OCI-LY3 (cell line): Measurements from ENCODE around the gene IFI35.

ENCODE experiments used
- H2AFZ ChIP-seq: fragments of 200-600, 300-600 bp; shearing (Covaris generic); 2 replicates; pipeline ENCODE4 v1.6.0; 2014; ENCODE audit warnings: antibody characterized with exemption, low read depth, low read length
- H3K27ac ChIP-seq: fragments of 200-600, 300-600 bp; sonication (generic); 2 replicates; pipeline ENCODE4 v1.5.1; 2014; ENCODE audit warnings: mild to moderate bottlenecking, low read length, moderate library complexity, mixed read lengths
- H3K27me3 ChIP-seq: fragments of 200-600, 300-600 bp; sonication (generic); 2 replicates; pipeline ENCODE4 v1.6.1; 2014; ENCODE audit warnings: low read depth, low read length, mixed read lengths
- H3K36me3 ChIP-seq: fragments of 200-600, 300-600 bp; sonication (generic); replicated peaks from 2 replicates; pipeline ENCODE3; 2014; ENCODE audit warnings: low read depth, low read length, mixed read lengths
- H3K4me1 ChIP-seq: fragments of 300-600, 200-600 bp; sonication (generic); 2 replicates; pipeline ENCODE4 v1.6.1; 2014; ENCODE audit warnings: low read length, mixed read lengths
- H3K4me2 ChIP-seq: fragments of 200-600, 300-600 bp; sonication (generic); 2 replicates; pipeline ENCODE4 v1.6.1; 2014; ENCODE audit warnings: low read length, mixed read lengths
- H3K4me3 ChIP-seq: fragments of 300-600, 200-600 bp; sonication (generic); 2 replicates; pipeline ENCODE4 v1.5.1; 2014; ENCODE audit warnings: antibody characterized with exemption, mild to moderate bottlenecking, low read length, moderate library complexity
- H3K79me2 ChIP-seq: fragments of 300-600, 200-600 bp; shearing (Covaris generic); 2 replicates; pipeline ENCODE4 v1.6.1; 2014; ENCODE audit warnings: mild to moderate bottlenecking, low read length, mixed read lengths
- H3K9ac ChIP-seq: fragments of 300-600, 200-600 bp; shearing (Covaris generic); 2 replicates; pipeline ENCODE4 v1.6.0; 2014; ENCODE audit warnings: mild to moderate bottlenecking, low read length, moderate library complexity
- H3K9me3 ChIP-seq: fragments of 200-600, 300-600 bp; shearing (Covaris generic); 2 replicates; pipeline ENCODE4 v1.6.1; 2014; ENCODE audit warnings: low read length, mixed read lengths; ENCODE audit not compliant: insufficient read depth
- H4K20me1 ChIP-seq: fragments of 200-600, 300-600 bp; sonication (generic); 2 replicates; pipeline ENCODE4 v1.6.1; 2016; ENCODE audit warnings: low read length, mixed read lengths; ENCODE audit not compliant: insufficient read depth
- EZH2phosphoT487 ChIP-seq: fragments of 200-600 bp; shearing (Covaris generic); IDR thresholded peaks from 2 replicates; pipeline ENCODE4 v1.6.1; 2018; ENCODE audit warnings: antibody characterized with exemption, mixed run types, low read depth
- TF ChIP-seq, protein P1 (sequence below): fragments of 200-600, 300-600 bp; sonication (generic); IDR thresholded peaks from 2 replicates; pipeline ENCODE4 v1.5.1; 2014; ENCODE audit warnings: antibody characterized with exemption, low read length, low read depth

Gene IFI35

DNA sequence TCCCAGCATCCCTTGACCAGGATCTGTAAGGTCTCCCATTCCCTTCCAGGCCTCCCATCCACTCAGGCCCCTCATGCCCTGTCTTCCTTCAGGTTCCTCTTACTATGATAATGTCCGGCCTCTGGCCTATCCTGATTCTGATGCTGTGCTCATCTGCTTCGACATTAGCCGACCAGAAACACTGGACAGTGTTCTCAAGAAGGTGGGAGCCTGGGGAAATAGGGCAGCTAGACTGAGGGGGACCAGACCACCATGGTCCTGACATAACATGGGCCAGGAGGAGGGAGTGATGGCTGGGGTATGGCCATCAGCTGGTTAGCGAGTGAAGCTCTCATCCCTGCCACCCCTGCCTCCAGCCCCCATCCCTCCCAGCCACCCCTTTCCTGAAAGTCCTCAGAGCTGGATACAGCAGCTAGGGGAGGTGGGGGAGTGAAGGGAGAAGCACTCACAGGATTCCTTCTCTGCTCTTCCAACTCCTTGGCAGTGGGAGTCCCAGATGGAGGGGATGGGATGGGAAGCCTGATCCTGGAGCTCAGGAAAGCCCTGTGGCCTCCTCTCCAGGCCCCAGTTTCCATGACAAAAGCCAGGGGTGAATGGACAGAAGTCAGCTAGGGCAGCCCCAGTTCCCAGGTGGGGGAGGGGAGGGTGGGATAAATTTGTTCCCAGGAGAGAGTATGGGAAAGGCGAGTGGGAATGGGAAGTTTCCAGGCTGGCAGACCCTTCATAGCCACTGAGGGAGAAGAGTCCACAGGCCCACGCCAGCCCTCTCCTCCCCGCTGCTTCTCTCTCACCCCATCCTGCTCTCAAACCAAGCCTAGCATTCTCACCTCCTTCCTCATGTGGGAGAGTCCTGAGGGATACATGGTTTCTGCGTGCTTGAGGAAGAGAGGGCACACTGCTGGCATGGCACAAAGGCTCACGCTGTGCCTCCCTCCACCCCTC, 20.8 kb downstream of the IFI35 start:
- H3K4me2 ChIP-seq = no peak overlapping the region
- no peaks in the 10 kb centered on the region for H3K4me1 ChIP-seq
- no peaks in the 10 kb centered on the region for H3K27me3 ChIP-seq
- TF ChIP-seq, protein P1, sequence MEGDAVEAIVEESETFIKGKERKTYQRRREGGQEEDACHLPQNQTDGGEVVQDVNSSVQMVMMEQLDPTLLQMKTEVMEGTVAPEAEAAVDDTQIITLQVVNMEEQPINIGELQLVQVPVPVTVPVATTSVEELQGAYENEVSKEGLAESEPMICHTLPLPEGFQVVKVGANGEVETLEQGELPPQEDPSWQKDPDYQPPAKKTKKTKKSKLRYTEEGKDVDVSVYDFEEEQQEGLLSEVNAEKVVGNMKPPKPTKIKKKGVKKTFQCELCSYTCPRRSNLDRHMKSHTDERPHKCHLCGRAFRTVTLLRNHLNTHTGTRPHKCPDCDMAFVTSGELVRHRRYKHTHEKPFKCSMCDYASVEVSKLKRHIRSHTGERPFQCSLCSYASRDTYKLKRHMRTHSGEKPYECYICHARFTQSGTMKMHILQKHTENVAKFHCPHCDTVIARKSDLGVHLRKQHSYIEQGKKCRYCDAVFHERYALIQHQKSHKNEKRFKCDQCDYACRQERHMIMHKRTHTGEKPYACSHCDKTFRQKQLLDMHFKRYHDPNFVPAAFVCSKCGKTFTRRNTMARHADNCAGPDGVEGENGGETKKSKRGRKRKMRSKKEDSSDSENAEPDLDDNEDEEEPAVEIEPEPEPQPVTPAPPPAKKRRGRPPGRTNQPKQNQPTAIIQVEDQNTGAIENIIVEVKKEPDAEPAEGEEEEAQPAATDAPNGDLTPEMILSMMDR = no peak
- TF ChIP-seq EZH2phosphoT487 = no peak
- H3K9ac ChIP-seq = no peak overlapping the region
- H2AFZ ChIP-seq = no peak overlapping the region
- no peak overlapping the region for H3K27ac ChIP-seq
- no peaks in the 10 kb centered on the region for H3K79me2 ChIP-seq
- no peaks in the 10 kb centered on the region for H3K9me3 ChIP-seq
- H4K20me1 ChIP-seq = no peaks in the 10 kb centered on the region
- no peak overlapping the region for H3K4me3 ChIP-seq
- H3K36me3 ChIP-seq = no peaks in the 10 kb centered on the region

- Histone ChIP-seq H3K79me2 (no peaks in the 10 kb centered on the region), H3K27ac (no peak overlapping the region), H3K4me3 (no peak overlapping the region), H3K9me3 (no peaks in the 10 kb centered on the region), H3K9ac (no peak overlapping the region), H3K36me3 (no peaks in the 10 kb centered on the region), H3K27me3 (no peaks in the 10 kb centered on the region), H3K4me2 (no peak overlapping the region), H2AFZ (no peak overlapping the region), H3K4me1 (no peaks in the 10 kb centered on the region), H4K20me1 (no peaks in the 10 kb centered on the region)
- TF ChIP-seq EZH2phosphoT487 = no peak
- TF ChIP-seq, protein P1 = no peak
These were observed 21.8 kb downstream of the IFI35 start for GRCh38 chr17:43028221-43028861.

- Histone ChIP-seq H4K20me1 (no peaks in the 10 kb centered on the region), H3K4me3 (no peak overlapping the region), H3K4me2 (no peak overlapping the region), H2AFZ (no peak overlapping the region), H3K9ac (no peak overlapping the region), H3K27ac (no peak overlapping the region), H3K36me3 (no peaks in the 10 kb centered on the region), H3K9me3 (no peaks in the 10 kb centered on the region), H3K79me2 (no peaks in the 10 kb centered on the region), H3K27me3 (no peaks in the 10 kb centered on the region), H3K4me1 (no peaks in the 10 kb centered on the region)
- no peak for TF ChIP-seq EZH2phosphoT487
- TF ChIP-seq, protein P1 = no peak
These were observed 23.7 kb downstream of the IFI35 start for GRCh38 chr17:43030137-43030767.

GRCh38 chr17:43031666-43032065, 25.1 kb downstream of the IFI35 start:
- Histone ChIP-seq H3K27me3 (no peaks in the 10 kb centered on the region), H2AFZ (no peak overlapping the region), H3K4me2 (no peak overlapping the region), H3K36me3 (no peaks in the 10 kb centered on the region), H3K9ac (no peak overlapping the region), H3K79me2 (no peaks in the 10 kb centered on the region), H3K9me3 (no peaks in the 10 kb centered on the region), H4K20me1 (no peaks in the 10 kb centered on the region), H3K4me3 (no peak overlapping the region), H3K4me1 (no peaks in the 10 kb centered on the region), H3K27ac (no peak overlapping the region)
- TF ChIP-seq, protein P1 = no peak
- TF ChIP-seq EZH2phosphoT487 = no peak
